ENCODE data around the gene ATP6V0A1. TPM values are rescaled to one million over a fixed set of nuclear protein-coding genes. Genes with fewer than 3 reads are reported as not detected.
A peak's percentile ranks its signal among the peaks of the same experiment; 100 is the strongest.

The ATP6V0A1 gene
- total and polyA plus RNA-seq, 4 donors, result 44.4 to 203 (median 74.5) TPM

DNA sequence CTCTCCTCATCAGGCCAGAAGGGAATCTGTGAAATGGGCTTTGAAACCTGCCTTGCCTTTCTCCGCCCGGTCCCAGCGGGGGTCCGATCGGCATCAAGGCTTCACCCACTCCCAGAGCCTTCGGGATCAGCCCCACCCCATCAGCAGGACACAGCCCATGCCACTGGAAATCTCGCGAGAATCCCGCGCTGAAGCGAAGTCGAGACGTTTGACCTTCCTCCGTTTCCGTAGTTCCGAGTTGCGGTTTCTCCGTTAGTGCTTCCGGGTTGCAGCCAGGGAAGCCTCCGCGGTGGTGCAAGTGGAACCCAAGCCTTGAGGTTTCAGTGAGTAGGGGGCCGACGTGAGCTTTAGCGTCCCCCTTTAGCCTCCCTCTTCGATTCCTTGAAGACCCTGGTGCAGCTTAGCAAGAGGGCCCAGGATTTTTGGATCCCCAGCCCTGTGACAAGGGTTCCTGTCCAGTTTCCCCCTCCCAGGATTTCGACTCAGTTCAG is 103.3 kb downstream of the ATP6V0A1 start, which contains the start of gene COASY:
TSS of gene COASY (plus strand) at position 252 of the 491 bp plus-strand sequence. CDS start 475 bp downstream, outside the sequence.
- H3K36me3 ChIP-seq (ENCODE audit: control insufficient read depth in 4 of 4, insufficient read depth in 4 of 4, low read length in 4 of 4), result peaks cover 0 to 22% (median 18%) of the 10 kb centered on the region in 4 donors
- peaks cover 3 to 29% (median 18%) of the 10 kb centered on the region in 5 donors for H3K4me1 ChIP-seq (ENCODE audit: control insufficient read depth in 5 of 5, insufficient read depth in 5 of 5, low read length in 5 of 5)
- TF ChIP-seq, protein P1, sequence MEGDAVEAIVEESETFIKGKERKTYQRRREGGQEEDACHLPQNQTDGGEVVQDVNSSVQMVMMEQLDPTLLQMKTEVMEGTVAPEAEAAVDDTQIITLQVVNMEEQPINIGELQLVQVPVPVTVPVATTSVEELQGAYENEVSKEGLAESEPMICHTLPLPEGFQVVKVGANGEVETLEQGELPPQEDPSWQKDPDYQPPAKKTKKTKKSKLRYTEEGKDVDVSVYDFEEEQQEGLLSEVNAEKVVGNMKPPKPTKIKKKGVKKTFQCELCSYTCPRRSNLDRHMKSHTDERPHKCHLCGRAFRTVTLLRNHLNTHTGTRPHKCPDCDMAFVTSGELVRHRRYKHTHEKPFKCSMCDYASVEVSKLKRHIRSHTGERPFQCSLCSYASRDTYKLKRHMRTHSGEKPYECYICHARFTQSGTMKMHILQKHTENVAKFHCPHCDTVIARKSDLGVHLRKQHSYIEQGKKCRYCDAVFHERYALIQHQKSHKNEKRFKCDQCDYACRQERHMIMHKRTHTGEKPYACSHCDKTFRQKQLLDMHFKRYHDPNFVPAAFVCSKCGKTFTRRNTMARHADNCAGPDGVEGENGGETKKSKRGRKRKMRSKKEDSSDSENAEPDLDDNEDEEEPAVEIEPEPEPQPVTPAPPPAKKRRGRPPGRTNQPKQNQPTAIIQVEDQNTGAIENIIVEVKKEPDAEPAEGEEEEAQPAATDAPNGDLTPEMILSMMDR (IDR thresholded peaks at IDR 0.05; ENCODE audit: control extremely low read depth, extremely low read depth), result no peak
- no peaks in the 10 kb centered on the region for H3K9me3 ChIP-seq (ENCODE audit: control insufficient read depth in 4 of 4, insufficient read depth in 3 of 4, low read length in 3 of 4)
- peak within 1 kb of the TSS; percentile 97 for H3K4me3 ChIP-seq
- H3K27me3 ChIP-seq (ENCODE audit: control insufficient read depth in 3 of 3, insufficient read depth in 3 of 3, low read length in 2 of 3), result no peaks in the 10 kb centered on the region
- H3K9ac ChIP-seq (ENCODE audit: insufficient read depth in 1 of 2, low read length in 2 of 2), result peak within 1 kb of the TSS; percentile 78 to 95
- WGBS, 2 donors, result 0% methylated on average over 26 of the region's 26 CpGs
- ATAC-seq (ENCODE audit: insufficient read depth, low FRiP score), result peak; percentile 83
- H3K27ac ChIP-seq (ENCODE audit: low read depth in 1 of 2, low read length in 1 of 2), result peak within 1 kb of the TSS; percentile 79 to 94
- DNase-seq, result peak; percentile 97 to 99 (median 98)

DNA sequence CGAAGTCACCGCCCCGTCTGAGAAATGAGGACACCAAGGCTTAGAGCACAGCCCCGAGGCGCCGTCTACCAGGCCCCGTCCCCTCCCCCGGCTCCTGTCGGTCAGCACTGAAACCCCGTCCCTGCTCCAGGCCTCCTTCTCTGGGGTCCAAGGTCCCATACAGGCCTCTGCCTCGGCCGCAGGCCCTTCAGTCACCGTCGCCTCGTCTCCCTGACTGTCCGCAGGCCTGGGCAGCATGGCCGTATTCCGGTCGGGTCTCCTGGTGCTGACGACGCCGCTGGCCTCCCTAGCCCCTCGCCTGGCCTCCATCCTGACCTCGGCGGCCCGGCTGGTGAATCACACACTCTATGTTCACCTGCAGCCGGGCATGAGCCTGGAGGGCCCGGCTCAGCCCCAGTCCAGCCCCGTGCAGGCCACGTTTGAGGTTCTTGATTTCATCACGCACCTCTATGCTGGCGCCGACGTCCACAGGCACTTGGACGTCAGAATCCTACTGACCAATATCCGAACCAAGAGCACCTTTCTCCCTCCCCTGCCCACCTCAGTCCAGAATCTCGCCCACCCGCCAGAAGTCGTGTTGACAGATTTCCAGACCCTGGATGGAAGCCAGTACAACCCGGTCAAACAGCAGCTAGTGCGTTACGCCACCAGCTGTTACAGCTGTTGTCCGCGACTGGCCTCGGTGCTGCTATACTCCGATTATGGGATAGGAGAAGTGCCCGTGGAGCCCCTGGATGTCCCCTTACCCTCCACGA is 103.9 kb downstream of the ATP6V0A1 start:
- Histone ChIP-seq H3K27me3 (ENCODE audit: control insufficient read depth in 3 of 3, insufficient read depth in 3 of 3, low read length in 2 of 3) (no peaks in the 10 kb centered on the region), H3K9me3 (ENCODE audit: control insufficient read depth in 4 of 4, insufficient read depth in 3 of 4, low read length in 3 of 4) (no peaks in the 10 kb centered on the region), H3K27ac (ENCODE audit: low read depth in 1 of 2, low read length in 1 of 2) (peak overlapping the region; percentile 79 to 94), H3K4me1 (ENCODE audit: control insufficient read depth in 5 of 5, insufficient read depth in 5 of 5, low read length in 5 of 5) (peaks cover 3 to 30% (median 18%) of the 10 kb centered on the region in 5 donors), H3K36me3 (ENCODE audit: control insufficient read depth in 4 of 4, insufficient read depth in 4 of 4, low read length in 4 of 4) (peaks cover 0 to 22% (median 18%) of the 10 kb centered on the region in 4 donors), H3K4me3 (peak overlapping the region; percentile 97), H3K9ac (ENCODE audit: insufficient read depth in 1 of 2, low read length in 2 of 2) (peak overlapping the region; percentile 78 to 95)
- DNase-seq (peak in 1 of 3 donors; percentile 26), ATAC-seq (ENCODE audit: insufficient read depth, low FRiP score) (no peak)
- 7 to 8% methylated on average over 48 of the region's 48 CpGs for WGBS, 2 donors
- TF ChIP-seq, protein P1 (IDR thresholded peaks at IDR 0.05; ENCODE audit: control extremely low read depth, extremely low read depth), result no peak

DNA sequence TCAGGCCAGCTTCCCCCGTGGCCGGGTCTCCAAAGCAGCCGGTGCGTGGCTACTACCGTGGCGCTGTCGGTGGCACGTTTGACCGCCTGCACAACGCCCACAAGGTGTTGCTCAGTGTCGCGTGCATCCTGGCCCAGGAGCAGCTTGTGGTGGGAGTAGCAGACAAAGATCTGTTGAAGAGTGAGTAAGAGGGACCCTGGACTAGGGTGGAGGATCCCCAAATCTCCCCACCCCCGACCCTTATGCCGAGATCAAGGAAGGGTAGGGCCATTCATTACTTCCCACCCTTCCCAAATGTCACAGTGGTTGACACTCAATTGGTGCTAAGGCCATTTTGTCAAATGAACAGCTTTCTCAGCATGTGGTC is 104.4 kb downstream of the ATP6V0A1 start:
- H3K9me3 ChIP-seq (ENCODE audit: control insufficient read depth in 4 of 4, insufficient read depth in 3 of 4, low read length in 3 of 4), result no peaks in the 10 kb centered on the region
- ATAC-seq (ENCODE audit: insufficient read depth, low FRiP score), result no peak
- H3K27ac ChIP-seq (ENCODE audit: low read depth in 1 of 2, low read length in 1 of 2), result peak overlapping the region in 1 of 2 donors; percentile 94
- WGBS, 2 donors, result 76 to 80% methylated on average over 14 of the region's 14 CpGs
- H3K27me3 ChIP-seq (ENCODE audit: control insufficient read depth in 3 of 3, insufficient read depth in 3 of 3, low read length in 2 of 3), result no peaks in the 10 kb centered on the region
- TF ChIP-seq, protein P1 (IDR thresholded peaks at IDR 0.05; ENCODE audit: control extremely low read depth, extremely low read depth), result no peak
- peak overlapping the region; percentile 24 to 78 for H3K9ac ChIP-seq (ENCODE audit: insufficient read depth in 1 of 2, low read length in 2 of 2)
- no peak for DNase-seq
- peaks cover 0 to 22% (median 18%) of the 10 kb centered on the region in 4 donors for H3K36me3 ChIP-seq (ENCODE audit: control insufficient read depth in 4 of 4, insufficient read depth in 4 of 4, low read length in 4 of 4)
- H3K4me3 ChIP-seq, result peak overlapping the region; percentile 97
- peaks cover 3 to 34% (median 18%) of the 10 kb centered on the region in 5 donors for H3K4me1 ChIP-seq (ENCODE audit: control insufficient read depth in 5 of 5, insufficient read depth in 5 of 5, low read length in 5 of 5)
